ENCODE data around the gene CCNO. TPM values are rescaled to one million over a fixed set of nuclear protein-coding genes. Genes with fewer than 3 reads are reported as not detected.

CCNO gene
- total and polyA plus RNA-seq, 4 donors = 0.20 to 2.3 (median 0.42) TPM

DNA sequence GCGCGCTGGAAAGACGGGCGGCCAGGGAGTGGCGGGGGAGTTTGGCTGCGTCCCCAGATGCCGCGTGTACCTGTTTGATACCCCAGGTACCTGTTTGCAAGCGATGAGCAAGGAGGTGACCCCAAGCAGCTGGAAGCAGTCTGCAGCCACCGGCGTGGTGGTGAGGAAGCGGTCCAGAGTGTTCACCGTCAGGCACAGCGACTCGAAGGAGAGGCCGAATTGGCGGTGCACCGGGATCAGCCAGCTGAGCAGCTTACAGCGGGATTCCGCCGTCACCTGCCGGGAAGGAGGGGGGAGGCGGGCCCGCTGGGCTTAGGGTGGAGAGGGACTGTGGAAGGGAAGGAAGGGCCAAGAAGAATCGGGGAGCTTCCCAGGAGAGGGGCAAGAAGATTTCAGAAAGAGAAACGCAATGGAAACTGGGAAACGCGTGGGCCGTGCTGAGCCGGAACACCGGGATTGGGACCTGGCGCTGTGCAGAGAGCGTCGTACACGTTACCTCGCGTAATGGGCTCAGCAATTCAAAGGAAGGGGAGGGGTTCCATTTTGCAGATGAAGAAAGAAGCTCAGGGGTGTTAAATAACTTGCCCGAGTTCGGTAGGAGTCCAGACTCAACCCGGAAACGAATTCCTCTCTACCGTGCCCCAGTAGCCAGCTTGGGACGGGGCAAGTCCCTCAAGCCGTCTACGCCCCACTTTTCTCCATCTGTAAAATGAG lies 980 bp downstream of the CCNO start:
- H3K4me1 ChIP-seq (ENCODE audit: control insufficient read depth, insufficient read depth, low read length) = peaks cover 45% of the 10 kb centered on the region
- DNase-seq (ENCODE audit: low read depth in 4 of 6, low spot score in 6 of 6) = peak in 2 of 6 donors; percentile 37 to 46
- WGBS (ENCODE audit: insufficient coverage) = under 1% methylated on average over 45 of the region's 45 CpGs
- no peaks in the 10 kb centered on the region for H3K36me3 ChIP-seq (ENCODE audit: control insufficient read depth, insufficient read depth, low read length)
- no peak overlapping the region for H3K27ac ChIP-seq (ENCODE audit: low read depth, low read length)
- H3K4me3 ChIP-seq (ENCODE audit: low read depth, low read length) = peak overlapping the region; percentile 45
- no peaks in the 10 kb centered on the region for H3K9me3 ChIP-seq (ENCODE audit: control insufficient read depth, insufficient read depth, low read length)
- peaks cover 83% of the 10 kb centered on the region for H3K27me3 ChIP-seq (ENCODE audit: control insufficient read depth, insufficient read depth, low read length)

- no peak overlapping the region for H3K27ac ChIP-seq (ENCODE audit: low read depth, low read length)
- peaks cover 50% of the 10 kb centered on the region for H3K4me1 ChIP-seq (ENCODE audit: control insufficient read depth, insufficient read depth, low read length)
- no peaks in the 10 kb centered on the region for H3K36me3 ChIP-seq (ENCODE audit: control insufficient read depth, insufficient read depth, low read length)
- peak overlapping the region; percentile 9 for H3K4me3 ChIP-seq (ENCODE audit: low read depth, low read length)
- H3K27me3 ChIP-seq (ENCODE audit: control insufficient read depth, insufficient read depth, low read length) = peaks cover 87% of the 10 kb centered on the region
- H3K9me3 ChIP-seq (ENCODE audit: control insufficient read depth, insufficient read depth, low read length) = no peaks in the 10 kb centered on the region
- WGBS (ENCODE audit: insufficient coverage) = under 1% methylated on average over 8 of the region's 11 CpGs
- DNase-seq (ENCODE audit: low read depth in 4 of 6, low spot score in 6 of 6) = peak in 2 of 6 donors; percentile 58 to 60
These were observed 1.5 kb downstream of the CCNO start for GRCh38 chr5:55231919-55232270.

DNA sequence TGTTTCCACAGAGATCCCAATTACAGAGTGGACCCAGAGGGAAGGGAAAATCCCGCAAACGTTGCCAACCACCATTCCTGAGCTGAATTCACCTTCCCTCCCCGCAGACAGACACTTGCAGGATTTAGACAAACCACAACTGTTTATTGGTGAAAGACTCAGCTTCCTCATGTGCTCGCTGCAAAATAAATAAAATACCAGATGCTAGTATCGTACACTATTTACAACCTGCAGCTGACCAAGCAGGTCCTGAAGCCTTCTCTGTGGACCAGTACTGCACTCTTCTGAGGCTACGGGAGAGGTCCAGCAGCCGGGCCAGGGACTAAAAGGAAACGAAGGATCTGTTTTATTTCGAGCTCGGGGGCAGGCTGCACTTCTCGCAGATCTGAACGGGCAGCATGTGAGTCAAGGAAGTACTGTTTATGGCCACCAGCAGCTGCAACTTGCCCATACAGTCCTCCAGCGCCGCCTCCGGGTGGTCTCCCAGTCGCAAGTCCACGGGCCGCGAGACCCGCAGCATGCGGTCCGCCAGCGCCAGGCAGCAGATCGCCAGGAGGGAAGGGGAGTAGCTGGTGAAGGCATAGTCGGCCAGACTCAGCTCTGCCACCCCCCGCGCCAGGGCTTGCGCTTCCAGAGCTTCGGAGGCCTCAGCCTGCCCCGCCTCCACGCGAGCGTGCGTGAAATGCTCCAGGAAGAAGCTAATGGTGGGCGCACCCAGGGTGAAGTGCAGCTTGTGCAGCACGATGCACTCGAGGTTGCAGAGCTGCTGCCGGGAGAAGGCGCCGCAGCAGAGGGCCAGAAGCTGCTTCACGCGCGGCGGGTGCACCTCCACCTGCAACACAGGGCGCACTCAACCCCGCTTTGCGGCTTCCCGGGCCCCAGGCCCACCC lies 2.1 kb downstream of the CCNO start:
- under 1% methylated on average over 48 of the region's 48 CpGs for WGBS (ENCODE audit: insufficient coverage)
- H3K4me3 ChIP-seq (ENCODE audit: low read depth, low read length) = peak overlapping the region; percentile 9
- no peak overlapping the region for H3K27ac ChIP-seq (ENCODE audit: low read depth, low read length)
- H3K27me3 ChIP-seq (ENCODE audit: control insufficient read depth, insufficient read depth, low read length) = peaks cover 90% of the 10 kb centered on the region
- peaks cover 57% of the 10 kb centered on the region for H3K4me1 ChIP-seq (ENCODE audit: control insufficient read depth, insufficient read depth, low read length)
- no peaks in the 10 kb centered on the region for H3K36me3 ChIP-seq (ENCODE audit: control insufficient read depth, insufficient read depth, low read length)
- DNase-seq (ENCODE audit: low read depth in 4 of 6, low spot score in 6 of 6) = peak in 2 of 6 donors; percentile 46 to 53
- H3K9me3 ChIP-seq (ENCODE audit: control insufficient read depth, insufficient read depth, low read length) = no peaks in the 10 kb centered on the region

DNA sequence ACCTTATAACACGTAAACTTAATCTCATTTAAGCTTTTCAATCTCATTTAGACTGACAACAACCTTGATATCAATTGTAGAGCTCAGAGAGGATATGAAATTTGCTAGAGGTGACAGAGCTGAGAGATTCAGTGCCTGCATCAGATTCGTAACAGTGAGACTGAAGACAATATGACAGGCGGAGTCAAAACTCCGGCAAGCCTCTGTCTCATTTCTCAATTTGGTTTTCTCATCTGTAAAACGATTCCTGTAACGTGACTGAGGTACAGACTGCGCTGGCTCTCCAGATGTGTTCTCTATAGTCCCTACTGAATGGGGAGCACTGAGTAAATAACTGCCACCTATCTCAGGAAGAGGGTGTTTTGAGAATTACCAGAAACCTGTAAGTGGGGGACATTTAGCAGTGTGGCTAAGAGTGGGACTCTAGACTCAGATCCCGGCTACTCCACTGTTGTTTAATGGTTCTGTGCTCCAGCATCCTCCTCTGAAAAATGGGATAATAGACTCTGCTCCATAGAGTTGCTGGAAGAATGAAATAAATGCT lies 3.2 kb downstream of the CCNO start:
- peaks cover 99% of the 10 kb centered on the region for H3K27me3 ChIP-seq (ENCODE audit: control insufficient read depth, insufficient read depth, low read length)
- no peaks in the 10 kb centered on the region for H3K9me3 ChIP-seq (ENCODE audit: control insufficient read depth, insufficient read depth, low read length)
- 36% methylated on average over 5 of the region's 8 CpGs for WGBS (ENCODE audit: insufficient coverage)
- H3K27ac ChIP-seq (ENCODE audit: low read depth, low read length) = no peak overlapping the region
- no peaks in the 10 kb centered on the region for H3K36me3 ChIP-seq (ENCODE audit: control insufficient read depth, insufficient read depth, low read length)
- DNase-seq (ENCODE audit: low read depth in 4 of 6, low spot score in 6 of 6) = no peak
- H3K4me3 ChIP-seq (ENCODE audit: low read depth, low read length) = no peak overlapping the region
- peaks cover 58% of the 10 kb centered on the region for H3K4me1 ChIP-seq (ENCODE audit: control insufficient read depth, insufficient read depth, low read length)

- WGBS (ENCODE audit: insufficient coverage) = 2% methylated on average over 23 of the region's 30 CpGs
- H3K27me3 ChIP-seq (ENCODE audit: control insufficient read depth, insufficient read depth, low read length) = peaks cover 100% of the 10 kb centered on the region
- peak in 2 of 6 donors; percentile 29 to 47 for DNase-seq (ENCODE audit: low read depth in 4 of 6, low spot score in 6 of 6)
- no peaks in the 10 kb centered on the region for H3K9me3 ChIP-seq (ENCODE audit: control insufficient read depth, insufficient read depth, low read length)
- H3K27ac ChIP-seq (ENCODE audit: low read depth, low read length) = no peak overlapping the region
- H3K4me1 ChIP-seq (ENCODE audit: control insufficient read depth, insufficient read depth, low read length) = peaks cover 48% of the 10 kb centered on the region
- no peaks in the 10 kb centered on the region for H3K36me3 ChIP-seq (ENCODE audit: control insufficient read depth, insufficient read depth, low read length)
- peak overlapping the region; percentile 16 for H3K4me3 ChIP-seq (ENCODE audit: low read depth, low read length)
These were observed 5.6 kb downstream of the CCNO start for GRCh38 chr5:55227664-55228430.

DNA sequence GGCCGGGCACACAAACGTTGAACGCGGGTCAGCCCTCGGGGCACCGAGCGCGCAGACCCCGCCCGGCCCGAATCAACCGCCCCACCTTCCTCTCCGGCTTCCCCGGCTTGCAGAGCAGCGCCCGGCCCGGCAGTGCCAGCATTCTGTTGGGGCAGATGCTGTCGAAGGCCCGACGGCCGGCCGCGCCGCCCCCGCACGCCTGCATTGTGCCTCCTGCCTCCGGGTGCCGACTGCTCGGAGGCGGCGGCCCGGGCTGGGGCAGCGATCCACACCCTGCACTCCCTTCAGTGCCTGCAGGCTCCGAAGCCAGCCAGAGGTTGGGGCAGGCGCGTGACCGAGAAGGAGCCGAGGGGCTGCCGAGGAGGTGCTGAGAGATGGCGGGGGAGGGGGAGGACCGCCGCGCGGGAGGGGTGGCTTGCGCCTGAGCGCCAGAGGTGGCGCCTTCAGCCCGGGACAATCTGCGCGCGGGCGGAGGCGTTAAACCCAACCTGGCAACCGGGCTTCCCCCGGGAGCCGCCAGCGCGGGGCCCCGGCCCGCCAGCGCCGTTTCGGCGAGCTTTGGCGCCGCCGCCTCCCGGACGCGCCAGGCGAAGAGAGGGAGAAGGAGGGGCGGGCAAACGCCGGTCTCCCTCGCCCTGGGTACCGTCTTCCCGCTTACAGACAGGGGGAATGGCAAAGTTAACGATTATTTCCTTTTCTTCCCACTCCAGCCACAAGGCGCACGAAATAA lies 6.3 kb downstream of the CCNO start, which contains the start of gene MCIDAS:
MCIDAS (minus strand) TSS at position 382 of the 730 bp plus-strand sequence; CDS start at position 205, 177 bp downstream.
- Histone ChIP-seq H3K27me3 (ENCODE audit: control insufficient read depth, insufficient read depth, low read length) (peaks cover 100% of the 10 kb centered on the region), H3K4me1 (ENCODE audit: control insufficient read depth, insufficient read depth, low read length) (peaks cover 40% of the 10 kb centered on the region), H3K27ac (ENCODE audit: low read depth, low read length) (no peak within 1 kb of the TSS), H3K9me3 (ENCODE audit: control insufficient read depth, insufficient read depth, low read length) (no peaks in the 10 kb centered on the region), H3K4me3 (ENCODE audit: low read depth, low read length) (peak within 1 kb of the TSS; percentile 16), H3K36me3 (ENCODE audit: control insufficient read depth, insufficient read depth, low read length) (no peaks in the 10 kb centered on the region)
- under 1% methylated on average over 73 of the region's 80 CpGs for WGBS (ENCODE audit: insufficient coverage)
- peak in 2 of 6 donors; percentile 15 to 50 for DNase-seq (ENCODE audit: low read depth in 4 of 6, low spot score in 6 of 6)

GRCh38 chr5:55226027-55226933 lies 7.1 kb downstream of the CCNO start:
- Histone ChIP-seq H3K27me3 (ENCODE audit: control insufficient read depth, insufficient read depth, low read length) (peaks cover 100% of the 10 kb centered on the region), H3K4me3 (ENCODE audit: low read depth, low read length) (no peak overlapping the region), H3K27ac (ENCODE audit: low read depth, low read length) (no peak overlapping the region), H3K4me1 (ENCODE audit: control insufficient read depth, insufficient read depth, low read length) (peaks cover 32% of the 10 kb centered on the region), H3K9me3 (ENCODE audit: control insufficient read depth, insufficient read depth, low read length) (no peaks in the 10 kb centered on the region), H3K36me3 (ENCODE audit: control insufficient read depth, insufficient read depth, low read length) (no peaks in the 10 kb centered on the region)
- WGBS (ENCODE audit: insufficient coverage) = 0% methylated on average over 50 of the region's 54 CpGs
- peak in 2 of 6 donors; percentile 46 to 63 for DNase-seq (ENCODE audit: low read depth in 4 of 6, low spot score in 6 of 6)

DNA sequence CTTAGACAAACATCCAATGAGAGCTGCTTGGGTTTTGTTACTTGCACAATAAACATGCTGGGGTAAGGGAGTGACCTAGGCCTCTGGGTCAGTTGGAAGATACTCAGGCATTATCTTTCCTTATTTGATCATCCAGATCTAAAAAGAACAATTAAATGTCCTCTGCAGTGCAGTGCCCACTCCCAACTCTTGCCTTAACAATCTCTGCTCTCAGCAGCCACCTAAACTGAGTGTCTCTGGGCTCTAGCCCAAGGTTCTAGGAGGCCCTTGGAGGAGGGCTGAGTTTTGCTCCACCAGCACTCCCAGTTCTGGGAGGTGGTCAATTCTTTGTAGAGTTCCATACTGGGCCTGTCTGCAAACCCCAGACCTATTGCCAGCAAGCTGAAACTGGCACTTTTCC lies 8.1 kb downstream of the CCNO start:
- no peaks in the 10 kb centered on the region for H3K36me3 ChIP-seq (ENCODE audit: control insufficient read depth, insufficient read depth, low read length)
- no peak overlapping the region for H3K4me3 ChIP-seq (ENCODE audit: low read depth, low read length)
- peaks cover 34% of the 10 kb centered on the region for H3K4me1 ChIP-seq (ENCODE audit: control insufficient read depth, insufficient read depth, low read length)
- no peak for DNase-seq (ENCODE audit: low read depth in 4 of 6, low spot score in 6 of 6)
- no peaks in the 10 kb centered on the region for H3K9me3 ChIP-seq (ENCODE audit: control insufficient read depth, insufficient read depth, low read length)
- H3K27me3 ChIP-seq (ENCODE audit: control insufficient read depth, insufficient read depth, low read length) = peaks cover 100% of the 10 kb centered on the region
- no peak overlapping the region for H3K27ac ChIP-seq (ENCODE audit: low read depth, low read length)
